ENCODE measurements around the gene ZBTB4.

DNA sequence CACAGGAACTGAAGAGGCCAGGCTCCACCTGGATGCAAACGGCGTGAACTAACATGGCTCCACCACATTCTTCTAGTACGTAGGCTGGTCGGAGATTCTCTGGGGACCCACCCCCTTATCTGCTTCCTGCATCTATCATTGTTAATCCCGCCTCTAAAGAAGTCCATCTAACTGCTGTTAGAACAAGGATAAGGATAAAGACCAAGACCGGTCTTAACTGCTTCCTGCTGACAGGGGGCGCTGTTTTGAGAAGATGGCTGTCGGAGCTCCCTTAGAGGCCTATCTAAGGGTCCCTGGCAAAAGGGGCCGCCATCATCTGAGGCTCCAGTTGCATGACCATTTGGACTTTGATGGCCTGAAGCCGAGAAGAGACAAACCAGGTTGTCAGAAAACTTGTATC is 43.6 kb upstream of the ZBTB4 start:
- TF ChIP-seq, protein P1, sequence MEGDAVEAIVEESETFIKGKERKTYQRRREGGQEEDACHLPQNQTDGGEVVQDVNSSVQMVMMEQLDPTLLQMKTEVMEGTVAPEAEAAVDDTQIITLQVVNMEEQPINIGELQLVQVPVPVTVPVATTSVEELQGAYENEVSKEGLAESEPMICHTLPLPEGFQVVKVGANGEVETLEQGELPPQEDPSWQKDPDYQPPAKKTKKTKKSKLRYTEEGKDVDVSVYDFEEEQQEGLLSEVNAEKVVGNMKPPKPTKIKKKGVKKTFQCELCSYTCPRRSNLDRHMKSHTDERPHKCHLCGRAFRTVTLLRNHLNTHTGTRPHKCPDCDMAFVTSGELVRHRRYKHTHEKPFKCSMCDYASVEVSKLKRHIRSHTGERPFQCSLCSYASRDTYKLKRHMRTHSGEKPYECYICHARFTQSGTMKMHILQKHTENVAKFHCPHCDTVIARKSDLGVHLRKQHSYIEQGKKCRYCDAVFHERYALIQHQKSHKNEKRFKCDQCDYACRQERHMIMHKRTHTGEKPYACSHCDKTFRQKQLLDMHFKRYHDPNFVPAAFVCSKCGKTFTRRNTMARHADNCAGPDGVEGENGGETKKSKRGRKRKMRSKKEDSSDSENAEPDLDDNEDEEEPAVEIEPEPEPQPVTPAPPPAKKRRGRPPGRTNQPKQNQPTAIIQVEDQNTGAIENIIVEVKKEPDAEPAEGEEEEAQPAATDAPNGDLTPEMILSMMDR (conservative IDR thresholded peaks at IDR 0.05): peak; percentile 49
- TF ChIP-seq ZFX (IDR thresholded peaks at IDR 0.05): no peak
